ENCODE data around the gene IQSEC3.

GRCh38 chr12:102879-103168 is 36.3 kb downstream of the IQSEC3 start:
- TF ChIP-seq POLR2A (IDR thresholded peaks at IDR 0.05; ENCODE audit: low read depth, low read length) (no peak), POLR2AphosphoS5 (IDR thresholded peaks at IDR 0.05; ENCODE audit: low read depth, low read length) (no peak)
